Coronary artery (tissue), 2 donors: ENCODE data around the gene PIEZO2.

Experiments used
- DNase-seq: peaks from one replicate; pipeline ENCODE4 v3.0.0-alpha.2; 2017; ENCODE audit warnings: low spot score
- H3K27ac ChIP-seq, 2 donors: fragments of 200-600 bp; sonication (generic); one replicate each; pipeline ENCODE4 v1.5.1; 2016 to 2019
- H3K4me3 ChIP-seq: fragments of 200-600 bp; sonication (generic); 2 replicates; pipeline ENCODE4 v1.5.1; 2016; ENCODE audit warnings: mild to moderate bottlenecking, moderate library complexity
- CTCF ChIP-seq: fragments of 200-600 bp; sonication (generic); IDR thresholded peaks from one replicate; pipeline ENCODE4 v1.5.1; 2019; ENCODE audit warnings: antibody characterized with exemption

The PIEZO2 gene

GRCh38 chr18:10901329-10901728 is 248.0 kb downstream of the PIEZO2 start:
- DNase-seq: no peak
- no peak for TF ChIP-seq CTCF
- Histone ChIP-seq H3K4me3 (no peak overlapping the region), H3K27ac (no peak overlapping the region)

- no peak for DNase-seq
- Histone ChIP-seq H3K4me3 (no peak overlapping the region), H3K27ac (no peak overlapping the region)
- no peak for TF ChIP-seq CTCF
These were observed 248.9 kb downstream of the PIEZO2 start for GRCh38 chr18:10900435-10900834.

- H3K4me3 ChIP-seq: no peak overlapping the region
- TF ChIP-seq CTCF: no peak
- DNase-seq: no peak
- no peak overlapping the region for H3K27ac ChIP-seq
These were observed 249.9 kb downstream of the PIEZO2 start for GRCh38 chr18:10899481-10899880.

- no peak for DNase-seq
- Histone ChIP-seq H3K27ac (no peak overlapping the region), H3K4me3 (no peak overlapping the region)
- TF ChIP-seq CTCF: no peak
These were observed 250.9 kb downstream of the PIEZO2 start for GRCh38 chr18:10898417-10898974.

GRCh38 chr18:10896851-10897250 is 252.5 kb downstream of the PIEZO2 start:
- H3K4me3 ChIP-seq: no peak overlapping the region
- no peak overlapping the region for H3K27ac ChIP-seq
- no peak for DNase-seq
- TF ChIP-seq CTCF: no peak

GRCh38 chr18:10895976-10896375 is 253.4 kb downstream of the PIEZO2 start:
- no peak for TF ChIP-seq CTCF

GRCh38 chr18:10894501-10894900 is 254.9 kb downstream of the PIEZO2 start:
- Histone ChIP-seq H3K4me3 (no peak overlapping the region), H3K27ac (no peak overlapping the region)
- DNase-seq: no peak
- no peak for TF ChIP-seq CTCF

More at GRCh38 chr18:10895976-10896375, 253.4 kb downstream of the PIEZO2 start:
- Histone ChIP-seq H3K27ac (no peak overlapping the region), H3K4me3 (no peak overlapping the region)
- DNase-seq: no peak
